Measurements from ENCODE around the gene RGS6.

RGS6 gene

DNA sequence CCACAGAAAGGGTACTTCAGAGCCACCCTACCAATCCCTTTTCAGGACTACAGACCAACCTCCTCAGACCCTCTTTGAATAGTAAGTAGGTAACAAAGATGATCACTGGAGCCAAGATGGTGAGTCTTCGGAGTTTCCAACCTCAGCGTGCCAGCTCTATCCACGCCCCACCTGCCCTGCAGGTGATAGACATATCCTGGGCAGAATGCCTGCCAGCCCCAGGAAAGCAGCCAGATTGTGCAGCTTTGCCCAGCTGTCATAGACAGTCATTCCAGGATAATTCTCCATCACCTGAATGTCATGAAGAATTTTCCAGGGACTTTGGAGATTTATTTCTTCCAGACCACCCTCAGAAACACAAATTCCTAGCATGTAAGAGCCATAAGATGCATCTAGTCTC is 434.4 kb downstream of the RGS6 start:
- Histone ChIP-seq H3K9me2 (replicated peaks; ENCODE audit: control insufficient read depth, low read length) (no peaks in the 10 kb centered on the region), H4K20me1 (ENCODE audit: control insufficient read depth, insufficient read depth, low read depth, low read length) (no peaks in the 10 kb centered on the region), H3K4me2 (ENCODE audit: low read length) (no peak overlapping the region), H3K4me3 (ENCODE audit: low read length) (no peak overlapping the region), H3F3A (ENCODE audit: control insufficient read depth, insufficient read depth) (no peaks in the 10 kb centered on the region), H3K27ac (ENCODE audit: low read depth, low read length) (no peak overlapping the region), H3K79me2 (ENCODE audit: control insufficient read depth, low read length) (no peaks in the 10 kb centered on the region), H3K36me3 (ENCODE audit: control insufficient read depth, low read length) (no peaks in the 10 kb centered on the region), H3K27me3 (ENCODE audit: control insufficient read depth, low read length) (no peaks in the 10 kb centered on the region), H3K4me1 (ENCODE audit: control insufficient read depth, low read length) (no peaks in the 10 kb centered on the region), H3K9me3 (ENCODE audit: control insufficient read depth, insufficient read depth, low read length) (no peaks in the 10 kb centered on the region)
- TF ChIP-seq, protein P1, sequence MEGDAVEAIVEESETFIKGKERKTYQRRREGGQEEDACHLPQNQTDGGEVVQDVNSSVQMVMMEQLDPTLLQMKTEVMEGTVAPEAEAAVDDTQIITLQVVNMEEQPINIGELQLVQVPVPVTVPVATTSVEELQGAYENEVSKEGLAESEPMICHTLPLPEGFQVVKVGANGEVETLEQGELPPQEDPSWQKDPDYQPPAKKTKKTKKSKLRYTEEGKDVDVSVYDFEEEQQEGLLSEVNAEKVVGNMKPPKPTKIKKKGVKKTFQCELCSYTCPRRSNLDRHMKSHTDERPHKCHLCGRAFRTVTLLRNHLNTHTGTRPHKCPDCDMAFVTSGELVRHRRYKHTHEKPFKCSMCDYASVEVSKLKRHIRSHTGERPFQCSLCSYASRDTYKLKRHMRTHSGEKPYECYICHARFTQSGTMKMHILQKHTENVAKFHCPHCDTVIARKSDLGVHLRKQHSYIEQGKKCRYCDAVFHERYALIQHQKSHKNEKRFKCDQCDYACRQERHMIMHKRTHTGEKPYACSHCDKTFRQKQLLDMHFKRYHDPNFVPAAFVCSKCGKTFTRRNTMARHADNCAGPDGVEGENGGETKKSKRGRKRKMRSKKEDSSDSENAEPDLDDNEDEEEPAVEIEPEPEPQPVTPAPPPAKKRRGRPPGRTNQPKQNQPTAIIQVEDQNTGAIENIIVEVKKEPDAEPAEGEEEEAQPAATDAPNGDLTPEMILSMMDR (IDR thresholded peaks at IDR 0.05; ENCODE audit: low read depth, low read length, poor library complexity, severe bottlenecking), result no peak
- TF ChIP-seq EZH2phosphoT487 (IDR thresholded peaks at IDR 0.05; ENCODE audit: borderline replicate concordance, low read length), result no peak

DNA sequence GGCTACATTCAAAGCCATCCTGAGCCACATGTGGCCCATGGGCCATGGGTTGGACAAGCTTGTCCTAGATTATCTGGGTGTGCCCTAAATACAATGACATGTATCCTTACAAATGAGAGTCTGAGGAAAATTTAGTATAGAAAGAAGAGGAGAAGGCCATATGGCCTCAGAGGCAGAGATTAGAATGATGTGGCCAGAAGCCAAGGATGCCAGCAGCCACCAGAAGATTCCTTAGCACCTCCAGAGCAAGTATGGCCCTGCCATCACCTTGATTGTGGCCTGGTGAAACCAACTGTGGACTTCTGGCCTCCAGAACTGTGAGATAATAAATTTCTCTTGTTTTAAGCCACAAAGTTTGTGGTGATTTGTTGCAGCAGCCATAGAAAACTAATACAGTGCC is 436.9 kb downstream of the RGS6 start:
- TF ChIP-seq, protein P1 (IDR thresholded peaks at IDR 0.05; ENCODE audit: low read depth, low read length, poor library complexity, severe bottlenecking), result no peak
- no peak for TF ChIP-seq EZH2phosphoT487 (IDR thresholded peaks at IDR 0.05; ENCODE audit: borderline replicate concordance, low read length)
- Histone ChIP-seq H3K27ac (ENCODE audit: low read depth, low read length) (no peak overlapping the region), H3K36me3 (ENCODE audit: control insufficient read depth, low read length) (no peaks in the 10 kb centered on the region), H3K9me3 (ENCODE audit: control insufficient read depth, insufficient read depth, low read length) (no peaks in the 10 kb centered on the region), H3F3A (ENCODE audit: control insufficient read depth, insufficient read depth) (no peaks in the 10 kb centered on the region), H4K20me1 (ENCODE audit: control insufficient read depth, insufficient read depth, low read depth, low read length) (no peaks in the 10 kb centered on the region), H3K79me2 (ENCODE audit: control insufficient read depth, low read length) (no peaks in the 10 kb centered on the region), H3K27me3 (ENCODE audit: control insufficient read depth, low read length) (no peaks in the 10 kb centered on the region), H3K9me2 (replicated peaks; ENCODE audit: control insufficient read depth, low read length) (no peaks in the 10 kb centered on the region), H3K4me2 (ENCODE audit: low read length) (no peak overlapping the region), H3K4me3 (ENCODE audit: low read length) (no peak overlapping the region), H3K4me1 (ENCODE audit: control insufficient read depth, low read length) (no peaks in the 10 kb centered on the region)

- no peaks in the 10 kb centered on the region for H3K36me3 ChIP-seq (ENCODE audit: control insufficient read depth, low read length)
- H4K20me1 ChIP-seq (ENCODE audit: control insufficient read depth, insufficient read depth, low read depth, low read length), result no peaks in the 10 kb centered on the region
- no peaks in the 10 kb centered on the region for H3K9me2 ChIP-seq (replicated peaks; ENCODE audit: control insufficient read depth, low read length)
- H3K27ac ChIP-seq (ENCODE audit: low read depth, low read length), result no peak overlapping the region
- H3K4me3 ChIP-seq (ENCODE audit: low read length), result no peak overlapping the region
- H3K27me3 ChIP-seq (ENCODE audit: control insufficient read depth, low read length), result no peaks in the 10 kb centered on the region
- H3F3A ChIP-seq (ENCODE audit: control insufficient read depth, insufficient read depth), result no peaks in the 10 kb centered on the region
- TF ChIP-seq, protein P1 (IDR thresholded peaks at IDR 0.05; ENCODE audit: low read depth, low read length, poor library complexity, severe bottlenecking), result no peak
- TF ChIP-seq EZH2phosphoT487 (IDR thresholded peaks at IDR 0.05; ENCODE audit: borderline replicate concordance, low read length), result no peak
- H3K9me3 ChIP-seq (ENCODE audit: control insufficient read depth, insufficient read depth, low read length), result no peaks in the 10 kb centered on the region
- no peaks in the 10 kb centered on the region for H3K79me2 ChIP-seq (ENCODE audit: control insufficient read depth, low read length)
- H3K4me1 ChIP-seq (ENCODE audit: control insufficient read depth, low read length), result no peaks in the 10 kb centered on the region
- no peak overlapping the region for H3K4me2 ChIP-seq (ENCODE audit: low read length)
Measured at GRCh38 chr14:72377016-72377415, 444.8 kb downstream of the RGS6 start.

DNA sequence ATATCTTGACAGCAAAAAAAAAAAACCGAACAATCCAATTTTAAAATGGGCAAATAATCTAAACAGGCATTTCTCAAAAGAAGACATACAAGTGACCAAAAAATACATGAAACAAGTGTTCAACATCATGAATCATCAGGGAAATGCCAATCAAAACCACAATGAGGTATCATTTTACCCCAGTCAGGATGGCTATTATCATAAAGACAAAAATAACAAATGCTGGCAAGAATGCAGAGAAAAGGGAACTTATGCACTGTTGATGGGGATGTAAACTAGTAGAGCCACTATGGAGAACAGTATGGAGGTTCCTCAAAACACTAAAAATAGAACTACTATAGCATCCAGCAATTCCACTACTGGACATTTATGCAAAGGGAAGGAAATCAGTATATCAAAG is 448.2 kb downstream of the RGS6 start:
- TF ChIP-seq, protein P1 (IDR thresholded peaks at IDR 0.05; ENCODE audit: low read depth, low read length, poor library complexity, severe bottlenecking), result no peak
- no peak for TF ChIP-seq EZH2phosphoT487 (IDR thresholded peaks at IDR 0.05; ENCODE audit: borderline replicate concordance, low read length)
- no peaks in the 10 kb centered on the region for H4K20me1 ChIP-seq (ENCODE audit: control insufficient read depth, insufficient read depth, low read depth, low read length)
- H3K4me1 ChIP-seq (ENCODE audit: control insufficient read depth, low read length), result no peaks in the 10 kb centered on the region
- no peaks in the 10 kb centered on the region for H3K36me3 ChIP-seq (ENCODE audit: control insufficient read depth, low read length)
- no peaks in the 10 kb centered on the region for H3K9me2 ChIP-seq (replicated peaks; ENCODE audit: control insufficient read depth, low read length)
- no peaks in the 10 kb centered on the region for H3K9me3 ChIP-seq (ENCODE audit: control insufficient read depth, insufficient read depth, low read length)
- H3K79me2 ChIP-seq (ENCODE audit: control insufficient read depth, low read length), result no peaks in the 10 kb centered on the region
- no peaks in the 10 kb centered on the region for H3K27me3 ChIP-seq (ENCODE audit: control insufficient read depth, low read length)
- H3K4me2 ChIP-seq (ENCODE audit: low read length), result no peak overlapping the region
- no peak overlapping the region for H3K27ac ChIP-seq (ENCODE audit: low read depth, low read length)
- no peak overlapping the region for H3K4me3 ChIP-seq (ENCODE audit: low read length)
- no peaks in the 10 kb centered on the region for H3F3A ChIP-seq (ENCODE audit: control insufficient read depth, insufficient read depth)

Data from DOHH2 (cell line).